ENCODE data around the gene MGLL. TPM values are rescaled to one million over a fixed set of nuclear protein-coding genes. Genes with fewer than 3 reads are reported as not detected.

MGLL gene
- total RNA-seq, 5 donors from 2014 or later (not counting 1 experiment from before 2014, with no cell fraction given), result 0.78 to 3.7 (median 1.8) TPM

DNA sequence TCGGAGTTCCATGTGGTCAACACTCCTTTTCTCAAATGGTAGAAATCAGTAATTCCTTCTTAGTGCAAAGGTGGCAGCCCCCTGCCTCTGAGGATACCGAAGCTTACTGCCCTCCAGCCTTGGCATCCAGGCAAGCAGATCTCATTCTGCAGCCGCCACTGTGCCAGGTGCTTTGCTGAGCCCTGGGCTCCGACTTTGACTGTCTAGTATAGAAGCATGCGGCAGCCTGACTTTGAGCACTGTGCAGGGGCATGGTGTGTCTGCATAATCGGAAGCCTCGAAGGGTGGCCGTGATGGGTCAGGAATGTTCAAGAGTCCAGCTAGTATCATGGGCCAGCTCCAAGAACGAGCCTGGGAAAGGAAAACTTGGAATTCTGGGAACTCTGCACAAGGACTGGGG, 109.9 kb downstream of the MGLL start:
- no peak overlapping the region for H3K4me3 Mint-ChIP-seq
- ChIA-PET POLR2A (no interaction called here), CTCF (no interaction called here)
- no peaks in the 10 kb centered on the region for H3K9me3 Mint-ChIP-seq
- 85% methylated on average over 9 of the region's 9 CpGs for WGBS (ENCODE audit: insufficient coverage)
- DNase-seq, result no peak
- no peak overlapping the region for H3K27ac Mint-ChIP-seq
- H3K36me3 Mint-ChIP-seq, result no peaks in the 10 kb centered on the region
- Histone ChIP-seq H3K9me3 (no peaks in the 10 kb centered on the region), H3K36me3 (ENCODE audit: control insufficient read depth in 2 of 2, extremely low read depth in 1 of 2, insufficient read depth in 1 of 2, low read length in 1 of 2) (no peaks in the 10 kb centered on the region), H3K27me3 (replicated peaks in 1 of 2; ENCODE audit: control insufficient read depth in 2 of 2, extremely low read depth in 1 of 2, insufficient read depth in 2 of 2, low read length in 1 of 2) (peaks cover 0 to 29% of the 10 kb centered on the region in 2 experiments), H3K4me3 (ENCODE audit: control insufficient read depth in 1 of 2, extremely low read depth in 1 of 2, low read length in 1 of 2) (no peak overlapping the region), H3K4me1 (ENCODE audit: control insufficient read depth in 1 of 2, extremely low read depth in 1 of 2, insufficient read depth in 2 of 2, low read length in 2 of 2) (no peaks in the 10 kb centered on the region), H3K27ac (ENCODE audit: low read length) (no peak overlapping the region)
- H3K27me3 Mint-ChIP-seq, result peaks cover 6 to 8% of the 10 kb centered on the region in 2 donors
- no peaks in the 10 kb centered on the region for H3K4me1 Mint-ChIP-seq
- ATAC-seq (replicated peaks in 1 of 4), result no peak

DNA sequence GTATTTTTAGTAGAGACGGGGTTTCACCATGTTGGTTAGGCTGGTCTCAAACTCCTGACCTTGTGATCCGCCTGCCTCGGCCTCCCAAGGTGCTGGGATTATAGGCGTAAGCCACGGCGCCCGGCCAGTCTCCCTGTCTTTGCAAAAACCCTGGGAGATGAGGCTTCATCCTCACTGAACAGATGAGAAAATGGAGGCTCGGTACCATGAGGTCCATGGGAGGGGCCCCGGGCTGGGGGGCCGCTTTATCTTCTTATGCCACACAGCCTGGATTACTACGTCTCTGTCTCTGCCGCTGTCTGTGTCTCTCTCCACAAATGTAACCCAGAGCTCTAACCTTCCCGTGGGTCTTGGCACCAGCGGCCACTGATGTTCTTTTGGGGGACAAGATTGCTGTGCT, 110.4 kb downstream of the MGLL start:
- H3K9me3 ChIP-seq, result no peaks in the 10 kb centered on the region
- DNase-seq, result no peak
- H3K27ac Mint-ChIP-seq, result no peak overlapping the region
- no peaks in the 10 kb centered on the region for H3K36me3 Mint-ChIP-seq
- CTCF ChIA-PET, result no interaction called here
- no peaks in the 10 kb centered on the region for H3K4me1 ChIP-seq (ENCODE audit: control insufficient read depth in 1 of 2, extremely low read depth in 1 of 2, insufficient read depth in 2 of 2, low read length in 2 of 2)
- H3K27me3 Mint-ChIP-seq, result peaks cover 6 to 8% of the 10 kb centered on the region in 2 donors
- POLR2A ChIA-PET, result no interaction called here
- no peak overlapping the region for H3K4me3 Mint-ChIP-seq
- WGBS (ENCODE audit: insufficient coverage), result 89% methylated on average over 8 of the region's 14 CpGs
- no peak for ATAC-seq (replicated peaks in 1 of 4)
- H3K9me3 Mint-ChIP-seq, result no peaks in the 10 kb centered on the region
- H3K4me3 ChIP-seq (ENCODE audit: control insufficient read depth in 1 of 2, extremely low read depth in 1 of 2, low read length in 1 of 2), result no peak overlapping the region
- no peaks in the 10 kb centered on the region for H3K4me1 Mint-ChIP-seq
- H3K27ac ChIP-seq (ENCODE audit: low read length), result no peak overlapping the region
- peaks cover 0 to 24% of the 10 kb centered on the region in 2 experiments for H3K27me3 ChIP-seq (replicated peaks in 1 of 2; ENCODE audit: control insufficient read depth in 2 of 2, extremely low read depth in 1 of 2, insufficient read depth in 2 of 2, low read length in 1 of 2)
- H3K36me3 ChIP-seq (ENCODE audit: control insufficient read depth in 2 of 2, extremely low read depth in 1 of 2, insufficient read depth in 1 of 2, low read length in 1 of 2), result no peaks in the 10 kb centered on the region

DNA sequence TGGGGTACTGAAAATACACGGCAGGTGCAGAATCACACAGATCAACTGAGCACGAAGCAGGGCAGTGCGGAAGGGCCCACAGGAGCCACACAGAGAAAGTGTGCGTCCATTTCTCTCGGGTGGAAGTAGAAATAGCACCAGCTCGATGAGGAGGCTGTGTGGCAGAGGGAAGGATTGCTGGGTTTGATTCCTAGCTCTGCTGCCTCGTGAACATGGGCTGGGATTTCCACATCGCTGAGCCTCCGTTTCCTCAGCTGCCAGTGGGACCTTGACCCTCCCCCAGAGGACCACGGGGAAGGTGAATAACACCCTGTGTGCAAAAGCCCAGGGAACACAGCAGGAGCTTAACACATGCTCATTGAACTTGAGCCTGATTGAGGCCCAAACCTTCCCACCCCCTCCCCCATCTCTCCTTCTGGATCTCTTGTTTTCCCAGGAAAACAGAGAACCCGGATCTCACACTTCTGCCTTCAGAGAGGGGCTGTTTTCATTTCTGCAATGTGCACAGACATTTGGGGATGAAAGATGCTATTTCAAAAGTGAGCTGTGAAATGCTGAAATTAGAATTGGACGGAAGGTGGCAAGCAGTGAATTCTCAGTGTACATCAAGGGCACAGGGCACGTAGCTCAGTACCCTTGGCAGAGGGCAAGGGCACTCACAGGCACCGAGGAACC, 111.2 kb downstream of the MGLL start:
- ATAC-seq (replicated peaks in 1 of 4) (no peak), DNase-seq (no peak)
- H3K27me3 ChIP-seq (replicated peaks in 1 of 2; ENCODE audit: control insufficient read depth in 2 of 2, extremely low read depth in 1 of 2, insufficient read depth in 2 of 2, low read length in 1 of 2), result peaks cover 0 to 17% of the 10 kb centered on the region in 2 experiments
- peaks cover 4 to 7% of the 10 kb centered on the region in 2 donors for H3K27me3 Mint-ChIP-seq
- no peaks in the 10 kb centered on the region for H3K4me1 Mint-ChIP-seq
- ChIA-PET CTCF (no interaction called here), POLR2A (no interaction called here)
- no peak overlapping the region for H3K27ac ChIP-seq (ENCODE audit: low read length)
- no peak overlapping the region for H3K4me3 Mint-ChIP-seq
- H3K4me1 ChIP-seq (ENCODE audit: control insufficient read depth in 1 of 2, extremely low read depth in 1 of 2, insufficient read depth in 2 of 2, low read length in 2 of 2), result no peaks in the 10 kb centered on the region
- H3K36me3 ChIP-seq (ENCODE audit: control insufficient read depth in 2 of 2, extremely low read depth in 1 of 2, insufficient read depth in 1 of 2, low read length in 1 of 2), result no peaks in the 10 kb centered on the region
- no peaks in the 10 kb centered on the region for H3K36me3 Mint-ChIP-seq
- 86% methylated on average over 10 of the region's 14 CpGs for WGBS (ENCODE audit: insufficient coverage)
- no peaks in the 10 kb centered on the region for H3K9me3 ChIP-seq
- no peak overlapping the region for H3K4me3 ChIP-seq (ENCODE audit: control insufficient read depth in 1 of 2, extremely low read depth in 1 of 2, low read length in 1 of 2)
- no peaks in the 10 kb centered on the region for H3K9me3 Mint-ChIP-seq
- no peak overlapping the region for H3K27ac Mint-ChIP-seq

DNA sequence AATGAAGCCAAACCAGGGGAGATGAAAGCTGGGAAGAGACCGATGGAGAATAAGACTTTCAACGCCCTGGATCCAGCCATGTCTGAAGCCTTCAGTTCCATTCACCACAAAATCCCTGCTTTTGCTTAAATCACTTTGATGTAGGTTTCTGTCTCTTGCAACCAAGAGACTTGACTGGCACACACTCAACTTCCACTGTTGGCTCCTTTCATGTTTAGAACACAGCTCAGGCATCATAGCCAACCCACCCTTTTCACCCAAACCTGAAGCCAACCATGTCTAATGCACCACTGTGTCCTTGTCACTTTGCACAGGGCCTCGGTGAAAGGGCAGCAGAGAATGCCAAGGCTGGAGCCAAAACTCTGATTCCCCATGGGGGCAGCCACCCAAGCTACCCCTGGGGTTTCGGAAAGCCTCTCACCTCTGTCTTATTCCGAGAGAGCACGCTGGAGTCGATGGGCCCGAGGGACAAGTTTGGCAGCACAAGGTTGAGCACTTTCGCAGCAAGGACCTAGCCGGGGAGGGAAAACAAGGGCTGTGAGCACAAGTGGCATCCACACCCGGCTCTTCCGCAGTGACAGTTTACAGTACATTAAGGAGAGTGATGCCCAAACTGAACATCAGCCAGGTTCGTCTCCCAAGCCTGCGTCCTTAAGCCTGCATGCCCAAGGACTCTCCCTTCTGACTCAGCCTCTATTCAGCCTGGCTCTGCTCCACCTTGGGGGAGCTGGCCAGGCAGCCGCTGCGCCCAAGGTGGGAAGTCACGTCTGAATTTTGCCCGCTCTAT, 112.0 kb downstream of the MGLL start:
- Mint-ChIP-seq H3K36me3 (no peaks in the 10 kb centered on the region), H3K4me1 (no peaks in the 10 kb centered on the region), H3K4me3 (no peak overlapping the region), H3K27me3 (peaks cover 0 to 3% of the 10 kb centered on the region in 2 donors), H3K27ac (no peak overlapping the region), H3K9me3 (no peaks in the 10 kb centered on the region)
- no peaks in the 10 kb centered on the region for H3K4me1 ChIP-seq (ENCODE audit: control insufficient read depth in 1 of 2, extremely low read depth in 1 of 2, insufficient read depth in 2 of 2, low read length in 2 of 2)
- CTCF ChIA-PET, result no interaction called here
- peaks cover 0 to 11% of the 10 kb centered on the region in 2 experiments for H3K27me3 ChIP-seq (replicated peaks in 1 of 2; ENCODE audit: control insufficient read depth in 2 of 2, extremely low read depth in 1 of 2, insufficient read depth in 2 of 2, low read length in 1 of 2)
- WGBS (ENCODE audit: insufficient coverage), result 87% methylated on average over 16 of the region's 18 CpGs
- no peak for ATAC-seq (replicated peaks in 1 of 4)
- no peak overlapping the region for H3K27ac ChIP-seq (ENCODE audit: low read length)
- H3K36me3 ChIP-seq (ENCODE audit: control insufficient read depth in 2 of 2, extremely low read depth in 1 of 2, insufficient read depth in 1 of 2, low read length in 1 of 2), result no peaks in the 10 kb centered on the region
- H3K4me3 ChIP-seq (ENCODE audit: control insufficient read depth in 1 of 2, extremely low read depth in 1 of 2, low read length in 1 of 2), result no peak overlapping the region
- DNase-seq, result no peak
- POLR2A ChIA-PET, result no interaction called here
- H3K9me3 ChIP-seq, result no peaks in the 10 kb centered on the region

GRCh38 chr3:127709320-127710060, 112.8 kb downstream of the MGLL start:
- Mint-ChIP-seq H3K4me3 (no peak overlapping the region), H3K27ac (no peak overlapping the region), H3K9me3 (no peaks in the 10 kb centered on the region), H3K36me3 (no peaks in the 10 kb centered on the region), H3K4me1 (no peaks in the 10 kb centered on the region), H3K27me3 (no peaks in the 10 kb centered on the region)
- Histone ChIP-seq H3K36me3 (ENCODE audit: control insufficient read depth in 2 of 2, extremely low read depth in 1 of 2, insufficient read depth in 1 of 2, low read length in 1 of 2) (no peaks in the 10 kb centered on the region), H3K4me3 (ENCODE audit: control insufficient read depth in 1 of 2, extremely low read depth in 1 of 2, low read length in 1 of 2) (no peak overlapping the region), H3K4me1 (ENCODE audit: control insufficient read depth in 1 of 2, extremely low read depth in 1 of 2, insufficient read depth in 2 of 2, low read length in 2 of 2) (no peaks in the 10 kb centered on the region), H3K9me3 (no peaks in the 10 kb centered on the region), H3K27me3 (replicated peaks in 1 of 2; ENCODE audit: control insufficient read depth in 2 of 2, extremely low read depth in 1 of 2, insufficient read depth in 2 of 2, low read length in 1 of 2) (peaks cover 0 to 6% of the 10 kb centered on the region in 2 experiments), H3K27ac (ENCODE audit: low read length) (no peak overlapping the region)
- ChIA-PET CTCF (interaction anchor here (0.5 to 0.6 kb wide), 2 partner anchors 13 to 188 kb away, joined by 7 to 10 read pairs; no protein-coding TSS in a partner anchor), POLR2A (no interaction called here)
- ATAC-seq (replicated peaks in 1 of 4), result no peak
- DNase-seq, result no peak
- 76% methylated on average over 2 of the region's 3 CpGs for WGBS (ENCODE audit: insufficient coverage)

- no peaks in the 10 kb centered on the region for H3K4me1 ChIP-seq (ENCODE audit: control insufficient read depth in 1 of 2, extremely low read depth in 1 of 2, insufficient read depth in 2 of 2, low read length in 2 of 2)
- no peaks in the 10 kb centered on the region for H3K36me3 Mint-ChIP-seq
- H3K4me3 Mint-ChIP-seq, result no peak overlapping the region
- no peaks in the 10 kb centered on the region for H3K27me3 Mint-ChIP-seq
- H3K27me3 ChIP-seq (replicated peaks in 1 of 2; ENCODE audit: control insufficient read depth in 2 of 2, extremely low read depth in 1 of 2, insufficient read depth in 2 of 2, low read length in 1 of 2), result peaks cover 0 to 2% of the 10 kb centered on the region in 2 experiments
- no peaks in the 10 kb centered on the region for H3K4me1 Mint-ChIP-seq
- no peak overlapping the region for H3K4me3 ChIP-seq (ENCODE audit: control insufficient read depth in 1 of 2, extremely low read depth in 1 of 2, low read length in 1 of 2)
- H3K36me3 ChIP-seq (ENCODE audit: control insufficient read depth in 2 of 2, extremely low read depth in 1 of 2, insufficient read depth in 1 of 2, low read length in 1 of 2), result no peaks in the 10 kb centered on the region
- no peak overlapping the region for H3K27ac ChIP-seq (ENCODE audit: low read length)
- H3K9me3 Mint-ChIP-seq, result peaks cover under 1% of the 10 kb centered on the region in 3 donors
- H3K9me3 ChIP-seq, result no peaks in the 10 kb centered on the region
- CTCF ChIA-PET, result interaction anchor here in 1 of 2 donors (0.6 kb wide), 1 partner anchor 12 kb away, joined by 7 read pairs; no protein-coding TSS in a partner anchor
- no peak overlapping the region for H3K27ac Mint-ChIP-seq
- POLR2A ChIA-PET, result no interaction called here
- ATAC-seq (replicated peaks in 1 of 4) (no peak), DNase-seq (no peak)
- no CpG with 5 or more reads among the region's 2 CpGs for WGBS (ENCODE audit: insufficient coverage)
These were observed 113.5 kb downstream of the MGLL start for GRCh38 chr3:127708837-127709236.
